GM19035 (cell line): ENCODE results near the gene BTD.
"Not testable (repeated sequence)": the region's sequence is repeated elsewhere in the genome, so short reads cannot be mapped to it uniquely, and the experiment has no call there.

Source experiments
- ATAC-seq: cut with Tn5 transposase; IDR thresholded peaks from one replicate; pipeline ENCODE4 v1.9.1; 2021; ENCODE audit not compliant: unreplicated experiment

The BTD gene

DNA sequence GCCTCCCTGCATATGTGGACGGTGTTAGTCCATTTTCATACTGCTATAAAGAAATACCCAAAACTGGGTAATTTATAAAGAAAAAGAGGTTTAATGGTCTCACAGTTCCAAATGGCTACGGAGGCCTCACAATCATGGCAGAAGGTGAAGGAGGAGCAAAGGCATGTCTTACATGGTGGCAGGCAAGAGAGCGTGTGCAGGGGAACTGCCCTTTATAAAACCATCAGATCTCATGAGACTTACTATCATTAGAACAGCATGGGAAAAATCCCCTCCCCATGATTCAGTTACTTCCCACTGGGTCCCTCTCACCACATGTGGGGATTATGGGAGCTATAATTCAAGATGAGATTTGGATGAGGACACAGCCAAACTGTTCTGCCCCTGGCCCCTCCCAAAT is 1.3 kb downstream of the BTD start:
- not testable (repeated sequence) for ATAC-seq

GRCh38 chr3:15604584-15604983 is 3.0 kb downstream of the BTD start:
- ATAC-seq: not testable (repeated sequence)

DNA sequence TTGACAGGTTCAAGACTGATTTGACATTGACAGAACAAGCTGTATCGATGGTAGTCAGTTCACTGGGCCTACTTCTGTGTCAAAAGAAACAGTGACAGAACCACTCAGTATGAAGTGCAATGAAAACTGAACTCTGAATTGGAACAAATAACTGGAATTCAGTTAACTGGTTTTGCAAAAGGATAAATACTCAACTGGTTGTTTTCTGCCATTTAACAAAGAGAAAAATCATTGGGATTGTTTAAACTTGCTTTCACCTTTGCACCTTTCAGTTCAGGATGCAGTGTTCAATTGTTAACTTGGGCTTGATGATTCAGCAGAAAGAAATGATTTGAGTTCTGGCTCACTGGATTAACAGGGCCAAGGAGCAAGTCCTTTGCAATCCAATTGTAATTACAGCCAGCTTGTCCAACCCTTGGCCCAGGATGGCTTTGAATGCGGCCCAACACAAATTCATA is 4.9 kb downstream of the BTD start:
- ATAC-seq: no peak

- ATAC-seq: no peak
These were observed 8.7 kb downstream of the BTD start for GRCh38 chr3:15610082-15610759.

DNA sequence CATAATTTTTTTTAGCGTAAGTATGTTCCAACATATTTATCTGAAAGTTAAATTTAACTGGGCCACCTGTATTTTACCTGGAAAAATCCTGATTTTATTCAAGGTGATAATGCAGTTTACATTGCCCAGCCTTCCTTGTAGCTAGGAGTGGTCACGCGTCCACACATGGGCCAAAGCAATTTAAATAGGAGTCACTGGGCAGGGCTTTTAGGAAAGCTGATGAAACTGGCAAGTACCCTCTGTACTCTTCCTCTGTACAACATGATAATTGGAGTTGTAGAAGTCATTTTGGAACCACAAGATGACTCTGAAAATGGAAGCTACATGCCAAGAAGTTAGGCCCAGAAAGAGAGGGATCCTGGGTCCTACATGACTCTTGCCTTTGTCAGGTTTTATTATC is 9.5 kb downstream of the BTD start:
- ATAC-seq: no peak

GRCh38 chr3:15612001-15612400 is 10.5 kb downstream of the BTD start:
- ATAC-seq: no peak

DNA sequence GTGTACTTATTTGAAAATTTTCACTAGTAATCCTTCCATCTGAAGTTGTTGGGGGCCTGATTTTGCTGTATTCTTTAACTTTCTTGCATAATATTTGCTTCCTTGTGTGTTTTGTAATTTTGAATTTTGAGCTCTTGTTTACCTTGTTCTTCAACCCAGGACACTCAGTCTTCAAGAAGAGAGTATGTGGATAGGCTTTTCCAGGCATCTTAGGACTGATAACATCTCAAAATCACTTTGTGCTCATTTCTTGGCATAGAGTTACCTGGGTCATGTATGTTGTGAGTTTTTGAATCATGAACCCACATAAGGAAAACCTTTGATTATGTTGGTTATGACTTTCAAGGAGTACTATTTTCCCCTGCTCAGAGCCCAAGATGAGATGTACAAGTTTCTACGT is 13.4 kb downstream of the BTD start:
- ATAC-seq: no peak

- no peak for ATAC-seq
These were observed 14.5 kb downstream of the BTD start for GRCh38 chr3:15616053-15616452.

- not testable (repeated sequence) for ATAC-seq
These were observed 18.3 kb downstream of the BTD start for GRCh38 chr3:15619659-15620464.

DNA sequence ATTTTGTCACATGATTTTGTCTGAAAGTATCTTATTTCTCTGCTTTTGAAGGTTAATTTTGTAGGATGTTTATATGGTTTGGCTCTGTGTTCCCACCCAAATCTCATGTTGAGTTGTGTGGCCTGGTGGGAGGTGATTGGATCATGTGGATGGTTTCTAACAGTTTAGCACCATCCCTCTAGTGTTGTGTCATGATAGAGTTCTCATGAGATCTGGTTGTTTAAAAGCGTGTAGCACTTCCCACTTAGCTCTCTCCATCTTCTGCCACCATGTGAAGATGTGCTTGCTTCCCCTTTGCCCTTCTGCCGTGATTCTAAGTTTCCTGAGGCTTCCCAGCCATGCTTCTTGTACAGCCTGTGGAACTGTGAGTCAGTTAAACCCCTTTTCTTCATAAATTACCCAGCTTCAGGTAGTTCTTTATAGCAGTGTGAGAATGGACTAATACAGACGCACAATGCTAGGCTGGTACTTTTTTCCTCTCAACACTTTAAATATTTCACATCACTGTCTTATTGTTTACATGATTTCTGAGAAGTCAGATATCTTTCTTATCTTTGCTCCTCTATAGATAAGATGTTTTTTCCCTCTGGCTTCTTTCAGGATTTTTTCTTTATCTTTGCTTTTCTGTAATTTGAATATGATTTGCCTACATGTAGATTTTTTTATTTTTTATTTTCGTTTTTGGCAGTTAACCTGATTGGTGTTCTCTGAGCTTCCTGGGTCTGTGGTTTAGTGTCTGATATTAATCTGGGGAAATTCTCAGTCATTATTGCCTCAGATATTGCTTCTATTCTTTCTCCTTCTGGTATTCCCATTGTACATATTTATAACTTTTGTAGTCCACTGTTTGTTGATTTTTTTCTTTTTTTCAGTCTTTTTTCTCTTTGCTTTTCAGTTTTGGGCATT is 22.2 kb downstream of the BTD start:
- ATAC-seq: no peak

GRCh38 chr3:15628967-15629366 is 27.4 kb downstream of the BTD start:
- no peak for ATAC-seq

DNA sequence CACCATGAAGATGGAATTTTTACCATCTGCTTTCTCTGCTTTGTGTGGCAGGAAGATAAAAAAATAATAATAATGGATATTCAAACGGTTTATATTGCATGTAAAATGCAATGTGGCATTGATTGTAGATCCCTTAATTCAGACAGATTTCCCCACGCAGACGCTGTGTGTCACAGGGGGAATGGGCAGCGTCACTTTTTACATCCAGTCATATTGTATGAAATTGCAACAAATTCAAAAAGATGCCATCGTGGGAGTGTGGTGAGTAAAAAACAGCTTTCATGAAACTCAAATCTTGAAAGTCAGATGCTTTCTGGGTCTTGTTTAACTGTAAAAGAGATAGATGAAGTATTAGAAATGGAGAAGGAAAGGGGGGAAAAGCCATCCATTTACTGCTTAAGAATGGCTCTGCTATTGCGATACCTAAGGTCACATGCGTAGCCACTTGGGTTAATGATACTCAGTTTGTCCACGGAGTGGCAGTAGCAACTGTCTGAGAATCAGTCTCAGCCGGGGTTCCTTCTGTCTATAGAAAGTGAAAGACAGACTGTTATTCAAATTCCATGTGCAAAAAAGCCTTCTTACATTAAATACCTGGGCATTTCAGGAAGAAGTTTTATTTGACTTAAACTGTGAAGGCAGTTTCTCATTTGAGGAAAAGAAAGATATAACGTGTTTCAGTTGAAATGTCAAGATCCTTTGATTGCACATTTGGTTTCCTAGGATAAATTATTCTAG is 28.5 kb downstream of the BTD start:
- peak; percentile 97 for ATAC-seq

- ATAC-seq: peak; percentile 32
These were observed 29.3 kb downstream of the BTD start for GRCh38 chr3:15630646-15631350.

- ATAC-seq: no peak
These were observed 30.1 kb downstream of the BTD start for GRCh38 chr3:15631426-15632211.

- ATAC-seq: no peak
These were observed 30.7 kb downstream of the BTD start for GRCh38 chr3:15632212-15632580.

- no peak for ATAC-seq
These were observed 31.6 kb downstream of the BTD start for GRCh38 chr3:15633159-15633558.

DNA sequence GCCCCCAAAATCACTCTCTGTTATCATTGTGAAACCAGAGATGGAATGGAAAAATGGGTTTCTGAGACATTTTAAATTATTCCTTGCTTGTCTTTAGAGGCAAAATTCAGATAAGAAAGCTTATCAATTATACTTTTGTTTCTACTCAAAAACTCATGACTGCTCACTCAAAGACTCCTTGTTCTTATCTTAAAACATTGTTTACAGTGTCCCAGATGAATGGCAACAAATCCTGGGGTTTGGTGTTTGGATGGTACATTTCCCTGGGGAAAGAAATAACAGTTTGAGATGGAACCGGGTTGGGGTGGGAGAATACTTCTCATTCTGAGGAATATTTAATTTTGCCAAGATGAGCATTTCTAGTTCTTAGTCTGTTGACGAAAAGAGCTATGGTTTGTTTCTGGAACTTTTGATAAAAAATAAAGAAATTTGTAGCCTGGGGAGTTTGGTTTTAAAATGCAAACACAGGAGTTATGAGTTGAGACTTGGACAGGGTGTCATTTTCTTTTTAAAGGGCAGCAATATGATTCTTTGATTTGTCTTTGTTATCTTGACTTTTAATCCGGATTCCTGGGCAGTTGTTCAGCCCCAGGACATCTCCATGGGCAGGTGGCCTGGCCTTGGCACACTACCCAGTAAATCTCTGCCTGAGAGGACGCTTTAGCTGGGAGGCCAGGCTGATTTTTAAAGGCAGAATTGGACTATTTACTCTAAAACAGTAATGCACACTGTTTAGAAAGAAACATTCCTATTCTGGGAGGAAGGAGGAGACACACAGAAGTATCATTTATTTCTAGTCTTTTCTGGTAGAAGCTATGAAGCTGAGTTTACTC is 32.4 kb downstream of the BTD start:
- ATAC-seq: no peak

GRCh38 chr3:15634671-15635070 is 33.1 kb downstream of the BTD start:
- ATAC-seq: no peak
